ENCODE data around the gene AGTPBP1.
"Not testable (repeated sequence)": the region's sequence is repeated elsewhere in the genome, so short reads cannot be mapped to it uniquely, and the experiment has no call there.

The AGTPBP1 gene

GRCh38 chr9:85741875-85742596, at the start of gene AGTPBP1:
Gene AGTPBP1, minus strand, starts transcription at chr9:85741954. Its CDS starts 29,421 bp downstream, at chr9:85712533.
- DNase-seq, result peak; percentile 98

GRCh38 chr9:85786116-85786515, 44.4 kb upstream of the AGTPBP1 start:
- DNase-seq, result not testable (repeated sequence)

DNA sequence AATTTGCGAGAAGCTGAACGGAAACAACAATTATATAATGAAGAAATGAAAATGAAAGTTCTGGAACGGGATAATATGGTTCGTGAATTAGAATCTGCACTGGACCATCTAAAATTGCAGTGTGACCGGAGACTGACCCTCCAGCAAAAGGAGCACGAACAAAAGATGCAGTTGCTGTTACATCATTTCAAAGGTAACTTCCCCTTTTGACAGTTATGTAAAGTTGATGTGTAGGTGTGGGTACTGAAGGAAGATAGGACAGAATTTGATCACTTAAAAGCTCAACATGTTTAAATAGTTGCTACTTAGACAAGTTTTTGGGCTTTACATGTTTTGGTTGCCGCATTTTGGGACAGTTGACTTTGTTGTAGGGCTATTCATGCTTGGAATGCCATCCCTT, 32.1 kb upstream of the AGTPBP1 start:
- DNase-seq, result not testable (repeated sequence)

DNA sequence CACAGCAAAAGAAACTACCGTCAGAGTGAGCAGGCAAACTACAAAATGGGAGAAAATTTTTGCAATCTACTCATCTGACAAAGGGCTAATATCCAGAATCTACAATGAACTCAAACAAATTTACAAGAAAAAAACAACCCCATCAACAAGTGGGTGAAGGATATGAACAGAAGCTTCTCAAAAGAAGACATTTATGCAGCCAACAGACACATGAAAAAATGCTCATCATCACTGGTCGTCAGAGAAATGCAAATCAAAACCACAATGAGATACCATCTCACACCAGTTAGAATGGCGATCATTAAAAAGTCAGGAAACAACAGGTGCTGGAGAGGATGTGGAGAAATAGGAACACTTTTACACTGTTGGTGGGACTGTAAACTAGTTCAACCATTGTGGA, 20.0 kb upstream of the AGTPBP1 start:
- DNase-seq, result not testable (repeated sequence)

- DNase-seq, result not testable (repeated sequence)
Measured at GRCh38 chr9:85757716-85758115, 16.0 kb upstream of the AGTPBP1 start.

DNA sequence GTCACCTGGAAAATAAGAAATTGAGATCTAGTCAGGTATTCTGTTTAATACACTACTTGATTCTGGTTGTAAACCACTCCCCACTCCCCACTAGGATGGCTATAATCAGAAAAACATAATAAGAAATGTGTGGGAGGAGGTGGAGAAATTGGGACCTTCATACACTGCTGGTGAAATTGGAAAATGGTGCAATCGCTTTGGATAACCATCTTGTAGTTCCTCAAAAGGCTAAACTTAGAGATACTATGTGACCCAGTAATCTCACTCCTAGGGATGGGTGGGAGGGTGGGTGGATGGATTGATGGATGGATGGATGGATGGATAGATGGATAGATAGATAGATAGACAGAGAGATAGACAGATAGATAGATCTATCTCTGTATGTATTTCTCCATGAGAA, 14.5 kb upstream of the AGTPBP1 start:
- DNase-seq, result not testable (repeated sequence)

DNA sequence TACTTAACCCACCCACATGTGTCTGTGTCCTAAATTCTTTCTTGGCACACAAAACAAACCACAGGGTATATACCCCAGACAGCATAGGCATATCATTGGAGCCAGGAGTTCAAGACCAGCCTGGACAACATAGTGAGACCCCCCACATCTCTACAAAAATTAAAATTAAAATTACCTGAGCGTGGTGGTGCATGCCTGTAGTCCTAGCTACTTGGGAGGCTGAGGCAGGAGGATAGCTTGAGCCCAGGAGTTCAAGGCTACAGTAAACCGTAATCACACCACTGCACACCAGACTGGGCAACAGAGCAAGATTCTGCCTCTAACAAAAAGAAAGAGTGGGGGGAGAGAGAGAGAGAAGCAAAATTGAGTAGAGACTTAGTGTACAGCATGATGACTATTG, 4.6 kb upstream of the AGTPBP1 start:
- no peak for DNase-seq

- no peak for DNase-seq
Measured at GRCh38 chr9:85745203-85745602, 3.4 kb upstream of the AGTPBP1 start.

- DNase-seq, result no peak
Measured at GRCh38 chr9:85744480-85744879, 2.7 kb upstream of the AGTPBP1 start.

DNA sequence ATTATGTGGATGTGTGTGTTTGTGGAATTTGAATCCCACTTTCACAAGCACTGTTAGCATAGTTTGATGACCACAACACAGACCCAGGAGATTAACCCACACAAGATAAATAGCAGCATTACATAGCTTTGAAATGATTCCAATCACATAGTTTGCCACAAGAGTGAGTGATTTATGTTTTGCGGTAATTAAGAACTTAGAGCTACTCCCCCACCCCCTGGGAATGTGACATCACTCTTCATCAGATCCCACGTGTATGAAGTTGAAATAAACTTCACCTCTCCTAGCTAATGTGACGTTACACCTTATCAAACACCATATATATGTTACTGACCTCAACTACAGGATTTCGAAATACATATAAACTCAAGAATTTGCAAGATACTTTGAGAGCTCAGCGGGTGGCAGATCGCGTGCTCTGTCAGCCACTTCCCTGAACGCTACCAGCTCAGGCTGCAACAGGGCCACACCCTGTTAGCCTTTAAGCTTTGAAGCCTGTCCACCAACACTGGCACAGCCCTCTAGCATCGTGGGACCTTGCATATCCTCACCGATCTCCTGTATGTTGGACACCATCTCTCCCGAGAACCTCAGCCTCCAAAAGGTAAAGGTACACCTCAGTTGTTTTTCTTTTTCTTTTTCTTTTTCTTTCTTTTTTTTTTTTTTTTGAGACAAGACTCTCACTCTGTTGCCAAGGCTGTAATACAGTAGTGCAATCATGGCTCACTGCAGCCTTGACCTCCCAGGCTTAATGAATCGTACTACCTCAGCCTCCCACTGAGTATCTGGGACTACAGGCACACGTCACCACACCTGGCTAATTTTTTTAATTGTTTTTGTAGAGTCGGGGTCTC, 1.7 kb upstream of the AGTPBP1 start:
- no peak for DNase-seq

GRCh38 chr9:85742597-85742936, 813 bp upstream of the AGTPBP1 start:
- no peak for DNase-seq

- no peak for DNase-seq
Measured at GRCh38 chr9:85741095-85741874, 469 bp downstream of the AGTPBP1 start.

DNA sequence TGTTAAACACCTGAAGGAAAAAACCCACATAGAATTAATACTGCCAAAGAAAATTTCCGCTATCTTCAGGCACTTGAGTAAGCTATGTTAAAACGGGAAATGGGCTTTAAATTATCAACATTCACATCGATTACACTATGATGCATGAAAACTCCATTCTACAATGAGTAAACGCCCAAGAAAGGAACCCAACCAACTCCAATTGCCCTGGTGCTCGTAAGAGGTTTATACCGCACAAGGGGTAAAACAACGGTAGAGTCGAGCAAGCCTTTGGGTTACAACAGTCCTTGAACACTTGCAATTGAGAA, 1.0 kb downstream of the AGTPBP1 start:
- no peak for DNase-seq

DNA sequence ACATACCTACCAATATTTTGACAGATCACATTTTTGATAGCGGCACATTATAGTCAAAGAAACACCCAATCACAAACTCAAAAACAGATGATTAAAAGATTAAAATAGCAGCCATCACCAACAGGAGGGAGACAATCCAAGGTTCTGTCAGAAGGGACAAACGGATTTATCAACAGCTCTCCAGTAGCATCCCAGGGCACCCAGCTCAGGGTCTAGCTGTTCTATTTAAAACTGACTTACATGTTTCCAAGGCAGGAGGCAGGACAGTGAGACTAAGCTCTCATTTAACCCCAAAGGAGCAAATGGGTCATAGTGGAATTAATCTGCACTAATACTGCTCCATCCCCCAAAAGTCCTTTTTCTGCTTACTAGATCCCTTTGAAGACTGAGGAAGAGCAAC, 3.2 kb downstream of the AGTPBP1 start:
- no peak for DNase-seq

GRCh38 chr9:85737671-85738070, 4.1 kb downstream of the AGTPBP1 start:
- no peak for DNase-seq

- no peak for DNase-seq
Measured at GRCh38 chr9:85730916-85731630, 10.7 kb downstream of the AGTPBP1 start.

GRCh38 chr9:85729882-85730281, 11.9 kb downstream of the AGTPBP1 start:
- no peak for DNase-seq

DNA sequence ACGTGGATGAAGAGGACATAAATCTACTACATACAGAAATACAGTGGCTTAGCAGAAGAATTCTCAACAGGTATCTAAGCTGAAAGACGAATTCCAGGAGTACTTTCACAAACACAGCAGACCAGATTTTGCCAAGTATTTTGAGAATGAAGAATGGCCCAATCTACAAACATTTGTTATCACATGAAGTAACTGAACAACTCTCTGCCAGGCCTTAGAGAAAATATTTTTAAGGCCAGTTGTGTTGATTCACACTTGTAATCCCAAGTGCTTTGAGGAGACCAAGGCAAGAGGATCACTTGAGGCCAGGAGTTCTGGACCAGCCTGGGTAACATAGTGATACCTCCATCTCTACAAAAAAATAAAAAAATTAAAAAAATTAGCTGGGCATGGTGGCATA, 14.3 kb downstream of the AGTPBP1 start:
- DNase-seq, result no peak

DNA sequence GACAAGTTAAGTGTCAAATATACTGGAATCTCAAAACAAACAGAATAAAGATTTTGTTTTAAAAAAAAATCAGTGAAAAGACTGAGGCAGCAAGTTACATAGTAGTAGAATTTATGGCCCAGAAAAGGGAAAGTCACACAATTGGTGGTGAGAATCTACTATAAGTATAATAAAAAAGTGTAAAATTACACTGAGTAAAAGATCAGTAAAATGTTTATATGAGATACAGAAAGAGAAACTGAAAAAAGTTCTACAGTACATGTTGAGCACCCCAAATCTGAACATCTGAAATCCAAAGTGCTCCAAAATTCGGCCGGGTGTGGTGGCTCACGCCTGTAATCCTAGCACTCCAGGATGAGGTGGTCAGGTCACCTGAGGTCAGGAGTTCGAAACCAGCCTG, 15.0 kb downstream of the AGTPBP1 start:
- no peak for DNase-seq

GRCh38 chr9:85723215-85723614, 18.5 kb downstream of the AGTPBP1 start:
- DNase-seq, result peak; percentile 58

GRCh38 chr9:85719411-85719810, 22.3 kb downstream of the AGTPBP1 start:
- not testable (repeated sequence) for DNase-seq

GRCh38 chr9:85717818-85718217, 23.9 kb downstream of the AGTPBP1 start:
- DNase-seq, result not testable (repeated sequence)

DNA sequence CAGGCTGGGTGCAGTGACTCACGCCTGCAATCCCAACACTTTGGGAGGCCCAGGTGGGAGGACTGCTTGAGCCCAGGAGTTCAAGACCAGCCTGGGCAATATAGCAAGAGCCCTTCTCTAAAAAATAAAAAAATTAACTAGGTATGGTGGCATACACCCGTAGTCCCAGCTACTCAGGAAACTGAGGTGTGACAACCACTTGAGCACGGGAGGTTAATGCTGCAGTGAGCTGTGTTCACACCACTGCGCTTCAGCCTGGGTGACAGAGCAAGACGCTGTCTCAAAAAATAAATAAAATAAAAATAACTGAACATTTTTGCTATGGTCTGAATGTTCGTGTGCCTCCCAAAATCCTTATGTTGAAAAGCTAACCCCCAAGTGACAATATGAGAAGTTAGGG, 24.5 kb downstream of the AGTPBP1 start:
- no peak for DNase-seq
